ENCODE measurements around the gene NKPD1. TPM values are rescaled to one million over a fixed set of nuclear protein-coding genes. Genes with fewer than 3 reads are reported as not detected.

The NKPD1 gene
- total RNA-seq, 1 donor from 2014 or later: 1.1 TPM

DNA sequence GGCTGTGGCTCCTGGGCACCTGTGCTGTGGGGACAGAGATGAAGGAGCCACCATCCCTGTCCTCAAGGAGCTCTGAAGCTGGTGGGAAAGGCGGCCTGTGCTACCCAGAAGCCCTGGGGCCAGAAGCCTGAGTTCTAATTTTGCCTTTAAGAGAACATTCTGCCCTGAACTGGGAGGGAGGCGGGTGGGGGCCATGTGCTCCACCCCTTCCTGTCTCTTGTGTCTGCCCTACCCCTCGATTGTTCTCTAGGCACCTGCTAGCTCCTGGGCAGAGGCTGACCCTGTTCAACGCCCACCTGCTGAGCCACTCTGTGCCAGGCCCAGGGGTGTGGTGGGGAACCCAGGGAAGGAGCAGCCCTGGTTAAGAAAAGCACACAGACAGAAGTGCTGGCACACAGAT is 11.4 kb upstream of the NKPD1 start:
- Mint-ChIP-seq H3K4me1 (no peaks in the 10 kb centered on the region), H3K4me3 (no peak overlapping the region), H3K36me3 (no peaks in the 10 kb centered on the region), H3K9me3 (no peaks in the 10 kb centered on the region), H3K27ac (no peak overlapping the region), H3K27me3 (ENCODE audit: low read depth) (no peaks in the 10 kb centered on the region)
- TF ChIP-seq, protein P1, sequence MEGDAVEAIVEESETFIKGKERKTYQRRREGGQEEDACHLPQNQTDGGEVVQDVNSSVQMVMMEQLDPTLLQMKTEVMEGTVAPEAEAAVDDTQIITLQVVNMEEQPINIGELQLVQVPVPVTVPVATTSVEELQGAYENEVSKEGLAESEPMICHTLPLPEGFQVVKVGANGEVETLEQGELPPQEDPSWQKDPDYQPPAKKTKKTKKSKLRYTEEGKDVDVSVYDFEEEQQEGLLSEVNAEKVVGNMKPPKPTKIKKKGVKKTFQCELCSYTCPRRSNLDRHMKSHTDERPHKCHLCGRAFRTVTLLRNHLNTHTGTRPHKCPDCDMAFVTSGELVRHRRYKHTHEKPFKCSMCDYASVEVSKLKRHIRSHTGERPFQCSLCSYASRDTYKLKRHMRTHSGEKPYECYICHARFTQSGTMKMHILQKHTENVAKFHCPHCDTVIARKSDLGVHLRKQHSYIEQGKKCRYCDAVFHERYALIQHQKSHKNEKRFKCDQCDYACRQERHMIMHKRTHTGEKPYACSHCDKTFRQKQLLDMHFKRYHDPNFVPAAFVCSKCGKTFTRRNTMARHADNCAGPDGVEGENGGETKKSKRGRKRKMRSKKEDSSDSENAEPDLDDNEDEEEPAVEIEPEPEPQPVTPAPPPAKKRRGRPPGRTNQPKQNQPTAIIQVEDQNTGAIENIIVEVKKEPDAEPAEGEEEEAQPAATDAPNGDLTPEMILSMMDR (IDR thresholded peaks at IDR 0.05; ENCODE audit: unreplicated experiment): no peak
- no peak for DNase-seq (ENCODE audit: low spot score in 2 of 2, unreplicated experiment in 2 of 2)

GRCh38 chr19:45171211-45171623 is 10.4 kb upstream of the NKPD1 start:
- Mint-ChIP-seq H3K9me3 (no peaks in the 10 kb centered on the region), H3K36me3 (no peaks in the 10 kb centered on the region), H3K27ac (no peak overlapping the region), H3K27me3 (ENCODE audit: low read depth) (no peaks in the 10 kb centered on the region), H3K4me3 (no peak overlapping the region), H3K4me1 (no peaks in the 10 kb centered on the region)
- TF ChIP-seq, protein P1 (IDR thresholded peaks at IDR 0.05; ENCODE audit: unreplicated experiment): no peak
- DNase-seq (ENCODE audit: low spot score in 2 of 2, unreplicated experiment in 2 of 2): no peak

DNA sequence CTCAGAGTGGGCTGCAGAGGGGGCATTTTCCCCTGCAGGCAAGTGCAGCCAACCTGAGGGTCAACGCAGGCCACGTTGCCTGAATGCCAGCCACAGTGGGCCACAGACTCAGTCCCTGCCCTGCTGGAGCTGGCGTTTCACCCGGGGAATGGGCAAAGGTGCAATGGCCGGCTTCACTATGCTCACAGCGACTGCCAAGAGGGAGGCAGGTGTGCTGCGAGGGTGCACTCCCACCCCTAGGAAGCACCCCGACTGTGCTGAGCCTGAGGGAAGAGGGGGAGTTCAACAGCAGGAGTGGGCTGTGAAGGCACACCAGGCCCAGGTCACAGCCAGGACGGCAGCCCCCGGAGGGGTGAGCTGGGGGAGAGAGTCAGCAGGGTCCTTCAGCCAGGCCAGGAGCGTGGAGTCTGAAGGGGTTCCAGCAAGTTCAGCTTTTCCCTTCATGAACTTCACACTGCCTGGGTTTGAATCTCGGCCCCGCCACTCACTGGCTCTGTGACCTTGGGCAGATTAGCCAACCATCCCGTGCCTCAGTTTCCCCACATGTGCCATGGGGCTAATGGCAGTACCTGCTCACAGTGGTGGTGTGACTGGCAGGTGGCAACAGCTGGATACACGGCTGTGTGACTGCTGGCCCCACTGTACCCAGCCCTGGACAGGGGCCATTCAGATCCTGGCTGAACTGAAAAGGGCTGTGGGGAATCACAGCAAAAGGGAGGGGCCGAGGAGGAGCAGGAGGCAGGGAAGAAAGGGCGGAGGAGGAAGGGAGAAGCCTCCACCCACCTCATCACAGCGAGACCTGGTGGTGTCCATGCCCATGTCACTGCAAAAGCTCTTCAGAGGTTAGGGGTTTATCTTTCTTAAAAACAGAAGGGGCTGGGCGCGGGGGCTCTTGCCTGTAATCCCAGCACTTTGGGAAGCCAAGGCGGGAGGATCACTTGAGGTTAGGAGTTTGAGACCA is 9.6 kb upstream of the NKPD1 start:
- Mint-ChIP-seq H3K9me3 (no peaks in the 10 kb centered on the region), H3K4me3 (no peak overlapping the region), H3K4me1 (no peaks in the 10 kb centered on the region), H3K36me3 (no peaks in the 10 kb centered on the region), H3K27me3 (ENCODE audit: low read depth) (no peaks in the 10 kb centered on the region), H3K27ac (no peak overlapping the region)
- TF ChIP-seq, protein P1 (IDR thresholded peaks at IDR 0.05; ENCODE audit: unreplicated experiment): no peak
- no peak for DNase-seq (ENCODE audit: low spot score in 2 of 2, unreplicated experiment in 2 of 2)

GRCh38 chr19:45169602-45170001 is 8.8 kb upstream of the NKPD1 start:
- H3K4me1 Mint-ChIP-seq: no peaks in the 10 kb centered on the region
- no peaks in the 10 kb centered on the region for H3K9me3 Mint-ChIP-seq
- no peaks in the 10 kb centered on the region for H3K27me3 Mint-ChIP-seq (ENCODE audit: low read depth)
- H3K36me3 Mint-ChIP-seq: no peaks in the 10 kb centered on the region
- H3K27ac Mint-ChIP-seq: no peak overlapping the region
- DNase-seq (ENCODE audit: low spot score in 2 of 2, unreplicated experiment in 2 of 2): no peak
- H3K4me3 Mint-ChIP-seq: no peak overlapping the region
- TF ChIP-seq, protein P1 (IDR thresholded peaks at IDR 0.05; ENCODE audit: unreplicated experiment): no peak

DNA sequence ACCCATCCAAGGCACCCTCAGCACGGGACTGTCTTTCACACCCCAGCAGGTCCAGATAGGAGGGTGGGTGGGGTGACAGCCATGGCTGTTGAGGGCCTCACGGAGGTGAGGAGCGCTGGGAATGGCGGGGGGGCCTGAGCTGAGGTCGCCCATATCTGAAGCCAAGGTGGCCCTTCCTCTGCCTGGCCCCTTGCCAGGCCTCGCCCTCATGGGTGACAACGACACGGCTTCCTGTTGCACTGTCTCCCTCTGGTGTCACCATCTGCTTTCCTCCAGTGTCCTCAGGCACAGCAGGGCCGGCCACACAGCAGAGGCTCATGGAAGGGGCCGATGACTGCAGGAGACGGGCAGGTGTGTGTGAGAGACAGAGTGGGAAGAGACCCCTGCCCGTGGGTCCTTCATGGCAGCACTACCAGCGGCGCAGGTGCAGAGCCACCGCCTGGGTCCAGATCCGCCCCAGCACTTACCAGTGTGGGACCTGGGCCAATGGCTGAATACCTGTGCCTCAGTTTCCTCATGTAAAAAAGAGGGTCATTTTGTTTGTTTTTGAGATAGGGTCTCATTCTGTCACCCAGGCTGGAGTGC is 8.1 kb upstream of the NKPD1 start:
- Mint-ChIP-seq H3K27me3 (ENCODE audit: low read depth) (no peaks in the 10 kb centered on the region), H3K4me3 (no peak overlapping the region), H3K36me3 (no peaks in the 10 kb centered on the region), H3K9me3 (no peaks in the 10 kb centered on the region), H3K27ac (no peak overlapping the region), H3K4me1 (peaks cover 2% of the 10 kb centered on the region)
- DNase-seq (ENCODE audit: low spot score in 2 of 2, unreplicated experiment in 2 of 2): no peak
- TF ChIP-seq, protein P1 (IDR thresholded peaks at IDR 0.05; ENCODE audit: unreplicated experiment): no peak

Data from mesothelial cell of epicardium (in vitro differentiated cells).